Smooth muscle cell (in vitro differentiated cells): ENCODE measurements around the gene HMCN1. TPM values are rescaled to one million over a fixed set of nuclear protein-coding genes. Genes with fewer than 3 reads are reported as not detected.

Experiments
- DNase-seq: peaks from one replicate; lab custom pipeline; 2025; ENCODE audit not compliant: unreplicated experiment; lab: John Stamatoyannopoulos, UW
- H2AFZ ChIP-seq: fragments of 200-600 bp; sonication (generic); 2 replicates; pipeline ENCODE4 v1.6.0; 2016; ENCODE audit warnings: antibody characterized with exemption, low read depth, mild to moderate bottlenecking
- H3F3A ChIP-seq: fragments of 200-600 bp; sonication (generic); 2 replicates; pipeline ENCODE4 v1.6.0; 2017; ENCODE audit warnings: antibody characterized with exemption, low read depth
- H3K27ac ChIP-seq: fragments of 200-600 bp; sonication (generic); 2 replicates; pipeline ENCODE4 v1.5.1; 2016; ENCODE audit warnings: low read depth, mild to moderate bottlenecking
- H3K27me3 ChIP-seq: fragments of 200-600 bp; sonication (generic); 2 replicates; pipeline ENCODE4 v1.6.1; 2016; ENCODE audit warnings: low read depth, mild to moderate bottlenecking
- H3K36me3 ChIP-seq: fragments of 200-600 bp; sonication (generic); 2 replicates; pipeline ENCODE4 v1.5.1; 2016; ENCODE audit warnings: low read depth
- H3K4me1 ChIP-seq: fragments of 200-600 bp; sonication (generic); 2 replicates; pipeline ENCODE4 v1.5.1; 2016; ENCODE audit warnings: low read depth
- H3K4me2 ChIP-seq: fragments of 200-600 bp; sonication (generic); 2 replicates; pipeline ENCODE4 v1.6.0; 2016; ENCODE audit warnings: mild to moderate bottlenecking
- H3K4me3 ChIP-seq: fragments of 200-600 bp; sonication (generic); 2 replicates; pipeline ENCODE4 v1.5.1; 2016; ENCODE audit warnings: mild to moderate bottlenecking
- H3K79me2 ChIP-seq: fragments of 200-600 bp; sonication (generic); 2 replicates; pipeline ENCODE4 v1.6.0; 2016; ENCODE audit warnings: low read depth, mild to moderate bottlenecking
- H3K9ac ChIP-seq: fragments of 200-600 bp; sonication (generic); 2 replicates; pipeline ENCODE4 v1.6.0; 2016; ENCODE audit warnings: low read depth
- H3K9me3 ChIP-seq: fragments of 200-600 bp; sonication (generic); replicated peaks from 2 replicates; pipeline ENCODE4 v1.5.1; 2016; ENCODE audit warnings: low read depth
- H4K20me1 ChIP-seq: fragments of 200-600 bp; sonication (generic); 2 replicates; pipeline ENCODE4 v1.6.0; 2016; ENCODE audit warnings: low read depth
- WGBS: methylation state at CpG from one replicate; pipeline ENCODE4 v1.1.7; 2016; ENCODE audit warnings: low lambda C conversion rate; 5-methylcytosine and 5-hydroxymethylcytosine counted together
- polyA plus RNA-seq: library from polyadenylated mRNA; unstranded; fragments of >200 nt; fragmentation: Nextera tagmentation; extraction: Ambion mirVana; gene quantifications from 2 replicates; pipeline ENCODE4 v1.2.1, GENCODE V29; 2016
- total RNA-seq: library from RNA; depleted of rRNA; stranded (reverse); fragments of >200 nt; gene quantifications from 2 replicates; pipeline ENCODE4 v1.2.3, GENCODE V29; 2014
- TF ChIP-seq, protein P1 (sequence below): fragments of 200-600 bp; sonication (generic); IDR thresholded peaks from 2 replicates; pipeline ENCODE4 v1.5.1; 2017; ENCODE audit warnings: borderline replicate concordance, mild to moderate bottlenecking, antibody characterized with exemption; ENCODE audit not compliant: insufficient read depth, poor library complexity, severe bottlenecking

The HMCN1 gene
- total and polyA plus RNA-seq, 2 experiments from 2014 or later: 18.9 to 118 TPM

GRCh38 chr1:186057086-186057485 lies 322.9 kb downstream of the HMCN1 start:
- WGBS: 95% methylated on average over 1 of the region's 1 CpG
- no peak overlapping the region for H3K4me3 ChIP-seq
- H3K27ac ChIP-seq: no peak overlapping the region
- H3K27me3 ChIP-seq: no peaks in the 10 kb centered on the region
- H2AFZ ChIP-seq: no peak overlapping the region
- no peak overlapping the region for H3K9ac ChIP-seq
- peaks cover 3% of the 10 kb centered on the region for H3K36me3 ChIP-seq
- TF ChIP-seq, protein P1, sequence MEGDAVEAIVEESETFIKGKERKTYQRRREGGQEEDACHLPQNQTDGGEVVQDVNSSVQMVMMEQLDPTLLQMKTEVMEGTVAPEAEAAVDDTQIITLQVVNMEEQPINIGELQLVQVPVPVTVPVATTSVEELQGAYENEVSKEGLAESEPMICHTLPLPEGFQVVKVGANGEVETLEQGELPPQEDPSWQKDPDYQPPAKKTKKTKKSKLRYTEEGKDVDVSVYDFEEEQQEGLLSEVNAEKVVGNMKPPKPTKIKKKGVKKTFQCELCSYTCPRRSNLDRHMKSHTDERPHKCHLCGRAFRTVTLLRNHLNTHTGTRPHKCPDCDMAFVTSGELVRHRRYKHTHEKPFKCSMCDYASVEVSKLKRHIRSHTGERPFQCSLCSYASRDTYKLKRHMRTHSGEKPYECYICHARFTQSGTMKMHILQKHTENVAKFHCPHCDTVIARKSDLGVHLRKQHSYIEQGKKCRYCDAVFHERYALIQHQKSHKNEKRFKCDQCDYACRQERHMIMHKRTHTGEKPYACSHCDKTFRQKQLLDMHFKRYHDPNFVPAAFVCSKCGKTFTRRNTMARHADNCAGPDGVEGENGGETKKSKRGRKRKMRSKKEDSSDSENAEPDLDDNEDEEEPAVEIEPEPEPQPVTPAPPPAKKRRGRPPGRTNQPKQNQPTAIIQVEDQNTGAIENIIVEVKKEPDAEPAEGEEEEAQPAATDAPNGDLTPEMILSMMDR: no peak
- no peaks in the 10 kb centered on the region for H3K9me3 ChIP-seq
- no peaks in the 10 kb centered on the region for H4K20me1 ChIP-seq
- no peaks in the 10 kb centered on the region for H3K4me1 ChIP-seq
- no peak overlapping the region for H3K4me2 ChIP-seq
- DNase-seq: no peak
- no peaks in the 10 kb centered on the region for H3F3A ChIP-seq
- no peaks in the 10 kb centered on the region for H3K79me2 ChIP-seq

DNA sequence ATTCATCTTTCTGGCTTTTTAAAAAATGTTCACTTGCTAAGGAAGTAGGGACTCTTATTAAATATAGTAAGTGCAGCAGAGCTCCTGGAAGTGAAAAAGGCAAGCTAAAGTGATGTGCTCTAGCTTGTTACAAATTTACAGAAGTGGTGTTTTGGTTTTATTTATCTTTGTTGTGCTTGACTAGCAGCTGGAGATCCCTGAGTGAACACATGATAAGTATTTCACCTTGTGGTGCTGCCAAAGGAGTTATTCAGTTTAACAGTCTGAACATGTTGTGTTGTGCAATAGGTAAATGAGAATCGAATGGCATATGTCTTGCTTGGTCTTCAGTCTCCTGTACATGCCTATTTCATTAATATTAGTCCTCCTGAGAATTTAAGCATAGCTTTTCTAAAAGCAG lies 325.1 kb downstream of the HMCN1 start:
- H3K27ac ChIP-seq: no peak overlapping the region
- TF ChIP-seq, protein P1: no peak
- no peak overlapping the region for H3K4me3 ChIP-seq
- H3K4me1 ChIP-seq: no peaks in the 10 kb centered on the region
- H3K27me3 ChIP-seq: no peaks in the 10 kb centered on the region
- no peak overlapping the region for H3K4me2 ChIP-seq
- no peak overlapping the region for H2AFZ ChIP-seq
- H3K9ac ChIP-seq: no peak overlapping the region
- no peaks in the 10 kb centered on the region for H3K79me2 ChIP-seq
- no peak for DNase-seq
- H3F3A ChIP-seq: no peaks in the 10 kb centered on the region
- 89% methylated on average over 1 of the region's 1 CpG for WGBS
- peaks cover 3% of the 10 kb centered on the region for H3K36me3 ChIP-seq
- H4K20me1 ChIP-seq: no peaks in the 10 kb centered on the region
- H3K9me3 ChIP-seq: no peaks in the 10 kb centered on the region

DNA sequence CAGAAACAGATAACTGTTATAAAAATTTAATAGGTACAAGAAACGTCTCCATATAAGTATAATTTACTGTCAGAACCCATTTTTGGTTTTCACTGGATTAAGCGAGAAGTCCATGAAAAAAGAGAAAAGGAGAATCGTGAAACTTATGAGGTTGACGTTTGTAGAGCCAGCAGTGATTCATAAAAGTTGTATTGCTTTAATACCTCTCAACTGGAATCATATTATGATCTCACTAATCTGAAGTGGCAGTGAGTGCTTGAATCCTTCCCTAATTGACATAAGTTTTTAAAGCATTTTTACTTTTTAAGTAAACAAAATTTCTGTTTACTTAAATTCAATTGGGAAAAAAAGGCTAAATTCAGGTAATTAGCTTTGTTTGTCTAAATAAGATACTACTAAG lies 325.6 kb downstream of the HMCN1 start:
- WGBS: 77% methylated on average over 4 of the region's 4 CpGs
- H3K79me2 ChIP-seq: no peaks in the 10 kb centered on the region
- no peaks in the 10 kb centered on the region for H3K27me3 ChIP-seq
- H3K27ac ChIP-seq: no peak overlapping the region
- H3K4me1 ChIP-seq: no peaks in the 10 kb centered on the region
- no peaks in the 10 kb centered on the region for H3F3A ChIP-seq
- DNase-seq: no peak
- TF ChIP-seq, protein P1: no peak
- H4K20me1 ChIP-seq: no peaks in the 10 kb centered on the region
- no peak overlapping the region for H2AFZ ChIP-seq
- no peaks in the 10 kb centered on the region for H3K9me3 ChIP-seq
- no peak overlapping the region for H3K4me3 ChIP-seq
- no peak overlapping the region for H3K4me2 ChIP-seq
- H3K9ac ChIP-seq: no peak overlapping the region
- peaks cover 3% of the 10 kb centered on the region for H3K36me3 ChIP-seq

- no peak overlapping the region for H3K4me2 ChIP-seq
- H3K27me3 ChIP-seq: no peaks in the 10 kb centered on the region
- no peaks in the 10 kb centered on the region for H4K20me1 ChIP-seq
- H2AFZ ChIP-seq: no peak overlapping the region
- H3K4me1 ChIP-seq: no peaks in the 10 kb centered on the region
- no peak overlapping the region for H3K9ac ChIP-seq
- no peaks in the 10 kb centered on the region for H3K9me3 ChIP-seq
- TF ChIP-seq, protein P1: no peak
- H3K79me2 ChIP-seq: no peaks in the 10 kb centered on the region
- H3K27ac ChIP-seq: no peak overlapping the region
- no peaks in the 10 kb centered on the region for H3F3A ChIP-seq
- no peak for DNase-seq
- peaks cover 3% of the 10 kb centered on the region for H3K36me3 ChIP-seq
- H3K4me3 ChIP-seq: no peak overlapping the region
These were observed 326.0 kb downstream of the HMCN1 start for GRCh38 chr1:186060226-186060625.
